HUDEP-2 (cell line): ENCODE results near the gene PSMB3.
A peak's percentile ranks its signal among the peaks of the same experiment; 100 is the strongest.

Experiments used
- DNase-seq, 76 experiments: peaks; one replicate each; lab custom pipeline; 2025; ENCODE audit not compliant: unreplicated experiment in 76 of 76; lab: John Stamatoyannopoulos, UW

PSMB3 gene

DNA sequence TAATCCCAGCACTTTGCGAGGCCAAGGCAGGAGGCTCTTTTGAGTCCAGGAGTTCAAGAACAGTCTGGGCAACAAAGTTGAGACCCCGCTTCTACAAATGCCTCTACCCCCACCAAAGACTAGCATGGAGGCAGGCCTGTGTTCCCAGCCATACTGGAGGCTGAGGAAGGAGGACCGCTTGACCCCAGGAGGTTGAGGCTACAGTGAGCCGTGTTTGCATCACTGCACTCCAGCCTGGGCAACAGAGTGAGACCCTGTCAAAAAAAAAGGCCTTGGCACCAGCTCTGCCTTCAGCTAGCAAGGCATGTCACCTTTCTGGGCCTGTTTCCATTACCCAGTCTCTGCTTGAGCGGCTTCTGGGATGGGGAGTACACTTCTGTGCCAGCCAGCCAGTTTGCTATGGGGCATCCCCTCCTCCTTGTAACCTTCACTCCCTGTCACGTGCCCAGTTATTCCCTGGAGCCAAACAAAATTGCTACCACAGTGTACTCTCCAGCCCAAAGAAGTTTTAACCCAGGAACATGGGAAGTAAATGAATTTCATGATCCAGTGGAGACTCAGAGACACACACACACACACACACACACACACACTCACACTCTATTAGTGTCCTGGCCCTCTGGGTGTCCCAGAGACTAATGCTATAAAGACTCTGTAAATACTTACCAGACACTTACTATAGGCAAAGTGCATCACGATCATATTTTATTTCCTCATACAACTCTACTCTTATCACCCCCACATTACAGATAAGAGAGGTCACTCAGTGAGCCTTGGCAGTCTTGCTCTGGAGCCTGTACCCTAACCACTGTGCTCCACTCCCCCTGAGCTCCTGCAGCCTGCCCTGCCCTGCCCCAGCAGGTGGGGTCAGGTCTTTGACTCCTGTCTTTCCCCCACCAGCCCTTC is 19.9 kb upstream of the PSMB3 start:
- peak in 15 of 76 experiments; percentile 9 to 45 (median 23) for DNase-seq

DNA sequence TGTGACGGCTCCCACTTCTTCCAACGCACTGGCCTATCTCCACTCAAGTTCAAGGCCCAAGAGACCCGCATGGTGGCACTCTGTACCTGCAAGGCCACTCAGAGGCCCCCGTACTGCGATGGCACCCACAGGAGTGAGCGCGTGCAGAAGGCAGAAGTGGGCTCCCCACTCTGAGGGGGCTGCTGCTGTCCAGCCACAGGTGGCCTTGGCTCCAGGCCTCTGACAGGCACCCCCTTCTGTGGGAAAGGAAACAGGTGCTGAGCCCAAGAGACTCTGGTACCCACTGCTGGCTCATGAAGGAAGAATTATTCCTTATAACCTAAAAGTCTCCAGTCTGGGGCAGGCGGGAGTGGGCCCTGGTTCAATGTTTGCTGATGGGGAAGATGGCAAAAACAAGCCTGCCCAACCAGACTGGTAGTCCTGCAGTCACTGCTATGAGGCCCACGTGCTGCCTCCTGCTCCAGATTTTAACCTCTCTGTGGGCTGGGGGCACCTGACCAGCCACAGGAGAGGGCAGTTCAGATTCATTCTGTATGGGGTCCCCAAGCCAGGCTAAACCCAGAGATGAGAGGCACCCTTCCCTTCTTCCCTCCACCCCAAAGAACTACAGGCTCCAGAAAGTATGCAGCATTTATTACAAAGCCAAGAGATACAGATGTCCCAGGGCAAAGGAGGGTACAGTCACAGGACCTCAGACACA is 19.1 kb upstream of the PSMB3 start:
- DNase-seq: no peak

DNA sequence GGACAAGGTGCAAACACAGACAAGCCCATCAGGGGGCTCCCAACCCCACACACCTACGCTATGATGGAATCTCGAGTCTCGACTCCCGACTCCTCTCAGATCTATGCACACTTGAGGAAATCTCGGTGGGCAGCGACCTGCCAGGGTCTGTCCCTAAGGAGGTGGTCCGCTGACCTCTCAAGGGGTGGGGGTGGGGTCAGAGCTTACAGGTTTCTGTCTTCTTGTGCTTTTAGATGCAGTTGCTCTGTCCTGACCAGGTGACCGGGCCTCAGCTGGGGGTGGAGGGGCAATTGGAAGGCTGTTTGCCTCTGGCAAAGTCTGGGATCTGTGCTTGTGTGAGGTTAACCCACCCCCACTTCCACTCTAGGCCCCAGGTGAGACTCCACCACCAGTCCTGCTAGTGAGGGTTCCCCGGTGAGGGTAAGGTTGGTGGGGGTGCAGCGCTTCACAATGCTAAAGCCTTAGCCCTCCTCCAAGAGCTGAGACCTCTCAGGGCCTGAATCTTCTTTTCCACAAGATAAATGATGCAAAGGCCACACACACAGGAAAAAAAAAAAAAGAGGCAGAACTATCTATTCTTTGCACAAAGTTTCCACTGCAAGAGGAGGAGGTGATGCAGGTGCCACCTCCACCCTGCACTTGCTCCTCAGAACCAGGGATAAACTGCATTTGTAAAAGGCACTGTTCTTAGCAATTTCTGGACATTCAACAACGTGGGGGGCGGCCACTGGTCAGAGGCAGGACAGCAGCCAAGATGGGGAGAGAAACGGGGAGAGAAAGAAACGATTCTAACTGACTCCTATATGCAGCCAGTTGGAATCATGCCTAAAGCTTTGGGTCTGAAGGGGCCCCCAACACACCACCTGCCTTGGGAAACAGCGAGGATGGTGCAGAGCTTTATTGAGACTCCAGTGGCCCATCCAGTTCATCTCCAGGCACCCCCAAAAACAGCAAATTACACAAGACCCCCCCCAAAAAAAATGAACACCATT is 18.3 kb upstream of the PSMB3 start:
- DNase-seq: no peak

DNA sequence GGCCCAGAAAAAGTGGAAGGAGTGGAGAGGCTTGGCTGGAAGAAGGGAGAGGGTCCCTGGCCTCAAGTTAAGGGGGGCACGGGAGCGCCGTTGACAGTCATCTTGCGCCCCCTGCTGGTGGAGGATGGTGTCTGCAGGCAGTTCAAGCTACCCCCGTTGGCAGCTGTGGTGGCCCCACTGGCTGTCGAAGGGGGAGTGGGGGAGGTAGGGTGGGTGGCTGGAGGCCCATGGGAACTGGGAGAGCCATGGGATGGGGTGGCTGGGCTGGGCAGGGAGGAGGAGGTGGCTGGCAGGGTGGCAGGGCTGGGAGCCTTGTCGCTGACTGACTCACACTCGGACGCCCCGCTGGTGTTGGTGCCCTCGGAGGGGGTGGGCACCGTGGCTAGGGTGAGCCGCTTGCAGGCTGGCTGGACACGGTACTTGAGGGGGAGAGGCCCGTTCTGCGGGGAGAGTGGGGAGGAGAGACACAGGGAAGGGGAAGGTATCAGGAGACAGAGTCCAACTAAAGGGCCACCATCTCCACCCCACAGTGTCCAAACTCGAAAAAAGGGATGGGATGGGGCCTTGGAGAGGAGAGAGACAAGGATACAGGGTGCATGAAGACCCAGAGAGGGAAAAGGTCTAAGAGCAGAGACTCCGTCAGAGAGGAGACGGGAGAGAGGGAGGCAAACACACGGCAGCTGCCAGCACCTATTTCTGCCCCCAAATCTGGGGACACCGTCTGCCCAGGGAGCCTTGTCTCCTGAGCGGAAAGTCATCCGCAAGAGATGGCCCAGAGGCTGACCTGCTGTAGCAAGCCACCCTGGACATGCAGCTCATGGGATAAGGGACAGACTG is 17.2 kb upstream of the PSMB3 start:
- peak in 35 of 76 experiments; percentile 7 to 64 (median 41) for DNase-seq

DNA sequence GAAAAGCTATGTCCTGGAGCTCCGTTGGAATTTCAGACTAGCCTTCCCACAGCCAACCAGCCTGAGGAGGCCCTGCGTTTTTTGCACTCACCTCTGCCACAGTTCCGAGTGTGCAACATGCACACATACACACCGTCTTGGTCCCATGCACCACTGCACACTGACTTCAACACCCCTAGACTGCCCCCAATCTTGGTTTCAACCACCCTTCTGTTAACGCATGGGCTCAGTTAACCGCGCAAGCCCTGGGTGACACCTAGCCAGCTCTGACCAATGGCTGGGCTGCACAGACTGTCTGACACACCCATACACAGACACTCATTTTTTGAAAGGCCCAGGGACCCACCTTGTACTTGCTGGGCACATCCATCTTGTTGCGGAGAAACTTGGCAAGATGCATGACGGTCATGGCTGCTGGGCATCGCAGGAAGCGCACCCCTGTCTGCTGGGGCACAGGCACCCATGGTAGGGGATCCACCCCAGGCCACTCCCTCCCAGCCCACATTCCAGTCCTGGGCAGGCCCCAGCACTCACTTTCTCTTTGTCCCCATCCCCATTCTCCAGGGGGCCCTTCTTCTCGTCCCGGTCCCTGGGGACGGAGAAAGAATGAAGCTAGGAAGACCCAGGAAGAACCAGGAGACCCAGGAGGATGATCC is 14.4 kb upstream of the PSMB3 start:
- DNase-seq: no peak

DNA sequence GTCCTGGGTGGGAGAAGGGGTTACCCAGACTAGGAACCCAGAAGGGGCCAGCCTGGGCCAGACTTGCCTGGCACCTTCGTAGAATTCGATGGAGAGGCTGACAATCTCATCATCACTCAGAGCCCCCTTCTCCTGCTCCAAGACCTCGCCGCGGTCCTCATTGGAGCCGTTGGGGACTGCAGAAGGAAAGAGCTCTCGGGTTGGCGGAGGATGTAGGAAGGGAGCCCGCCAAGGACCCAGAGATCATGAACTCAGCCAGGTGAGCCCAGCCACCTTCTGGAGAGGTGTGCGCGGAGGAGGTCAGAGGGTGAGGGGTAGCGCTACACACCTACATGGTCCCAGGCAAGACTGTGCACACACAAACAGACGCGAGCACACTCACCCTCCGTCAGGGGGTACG is 13.9 kb upstream of the PSMB3 start:
- no peak for DNase-seq

DNA sequence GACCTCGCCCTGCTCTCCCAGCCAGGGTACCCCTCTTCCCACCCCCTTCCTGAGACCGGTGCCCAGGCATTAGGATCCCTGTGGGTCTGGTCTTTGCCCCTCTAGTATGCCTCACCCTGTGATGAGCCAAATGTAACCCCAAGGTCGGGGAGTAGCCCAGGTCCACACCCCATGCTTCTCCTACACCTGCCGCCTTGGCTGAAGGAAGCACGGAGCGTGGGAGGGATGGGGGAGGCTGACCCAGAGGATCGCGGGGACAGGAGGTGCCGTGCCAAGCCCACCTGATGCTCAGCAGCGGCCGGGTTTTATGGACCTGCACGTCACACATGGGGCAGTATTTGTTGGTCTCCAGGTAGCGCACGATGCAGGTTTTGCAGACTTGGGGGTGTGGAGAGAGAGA is 13.2 kb upstream of the PSMB3 start:
- DNase-seq: no peak

DNA sequence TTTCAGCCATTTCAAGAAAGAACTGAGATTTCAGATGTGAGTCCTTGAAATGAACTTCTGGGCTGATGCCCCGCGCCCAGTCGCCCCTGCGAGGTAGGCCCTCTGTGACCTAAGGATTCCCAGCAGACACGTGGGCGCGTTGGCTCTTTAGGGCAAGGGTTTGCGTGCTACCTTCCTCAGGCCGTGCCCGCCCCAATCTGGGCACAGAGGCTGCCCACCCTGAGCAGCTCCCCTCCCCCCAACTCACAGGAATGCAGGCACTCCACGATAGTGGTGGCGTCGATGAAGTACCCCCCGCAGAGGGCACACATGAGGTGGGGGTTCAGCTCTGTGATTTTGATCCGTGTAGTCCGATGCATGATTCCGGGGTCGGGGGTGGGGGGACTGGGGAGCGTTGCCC is 12.5 kb upstream of the PSMB3 start:
- DNase-seq: no peak

DNA sequence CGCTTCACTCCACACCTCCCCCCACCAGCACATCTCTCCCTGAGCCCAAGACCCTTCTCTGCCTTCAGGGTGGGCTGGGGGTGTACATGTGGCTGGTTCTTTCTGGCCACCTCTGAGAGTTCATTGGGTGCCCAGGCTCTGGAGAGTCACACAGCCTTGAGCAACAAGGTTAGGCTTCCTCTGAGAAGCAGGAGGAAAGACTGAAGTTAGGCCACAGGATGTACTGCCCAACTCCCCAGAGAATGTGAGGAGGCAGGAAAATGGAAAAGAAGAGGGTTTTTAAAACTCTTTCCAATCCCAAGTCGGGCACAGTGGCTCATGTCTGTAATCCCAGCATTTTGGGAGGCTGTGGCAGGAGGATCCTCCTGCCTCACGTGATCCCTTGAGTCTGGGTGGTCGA is 11.7 kb upstream of the PSMB3 start:
- DNase-seq: no peak

DNA sequence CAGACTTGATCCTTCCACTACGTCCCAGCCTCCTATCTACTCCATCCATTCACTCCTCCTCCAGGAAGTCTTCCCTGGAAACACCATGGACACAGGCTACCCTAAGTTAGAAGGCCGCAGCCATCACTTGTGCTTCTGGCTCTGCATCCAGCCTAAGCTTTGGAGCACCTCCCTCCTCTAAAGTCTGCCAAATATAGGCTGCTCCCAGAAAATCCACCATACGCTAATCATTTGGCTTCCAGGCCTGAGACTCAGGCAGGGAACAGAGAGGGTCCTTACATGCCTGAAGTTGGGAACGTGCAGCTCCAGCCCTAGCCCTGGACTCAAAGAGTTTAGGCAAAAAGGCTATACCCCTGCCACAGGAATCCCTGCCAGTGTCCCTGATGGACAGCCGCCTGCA is 11.1 kb upstream of the PSMB3 start:
- no peak for DNase-seq

DNA sequence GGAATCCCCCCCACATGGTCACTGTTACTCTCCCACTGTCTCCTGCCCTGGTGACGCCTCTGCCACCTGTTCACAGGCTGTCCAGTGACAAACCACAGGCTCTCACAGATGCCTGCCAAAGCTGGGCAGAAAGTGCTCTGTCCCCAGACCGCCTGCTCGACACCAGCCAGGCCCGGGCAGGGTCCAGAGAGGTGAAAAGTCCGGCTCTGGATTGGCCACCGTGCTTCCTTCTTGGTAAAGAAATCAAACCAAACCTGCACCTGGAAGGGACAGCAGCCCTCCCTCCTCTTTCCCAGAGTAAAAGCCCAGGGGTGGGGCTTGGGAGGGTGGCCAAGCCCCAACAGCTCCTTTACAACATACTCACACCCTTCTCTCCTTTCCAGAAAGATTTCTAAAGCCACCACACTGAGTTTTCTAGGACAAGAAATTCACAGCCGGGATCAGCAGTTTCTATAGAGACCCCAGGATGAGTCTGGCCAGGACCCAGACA is 10.6 kb upstream of the PSMB3 start:
- peak in 1 of 76 experiments; percentile 13 for DNase-seq

DNA sequence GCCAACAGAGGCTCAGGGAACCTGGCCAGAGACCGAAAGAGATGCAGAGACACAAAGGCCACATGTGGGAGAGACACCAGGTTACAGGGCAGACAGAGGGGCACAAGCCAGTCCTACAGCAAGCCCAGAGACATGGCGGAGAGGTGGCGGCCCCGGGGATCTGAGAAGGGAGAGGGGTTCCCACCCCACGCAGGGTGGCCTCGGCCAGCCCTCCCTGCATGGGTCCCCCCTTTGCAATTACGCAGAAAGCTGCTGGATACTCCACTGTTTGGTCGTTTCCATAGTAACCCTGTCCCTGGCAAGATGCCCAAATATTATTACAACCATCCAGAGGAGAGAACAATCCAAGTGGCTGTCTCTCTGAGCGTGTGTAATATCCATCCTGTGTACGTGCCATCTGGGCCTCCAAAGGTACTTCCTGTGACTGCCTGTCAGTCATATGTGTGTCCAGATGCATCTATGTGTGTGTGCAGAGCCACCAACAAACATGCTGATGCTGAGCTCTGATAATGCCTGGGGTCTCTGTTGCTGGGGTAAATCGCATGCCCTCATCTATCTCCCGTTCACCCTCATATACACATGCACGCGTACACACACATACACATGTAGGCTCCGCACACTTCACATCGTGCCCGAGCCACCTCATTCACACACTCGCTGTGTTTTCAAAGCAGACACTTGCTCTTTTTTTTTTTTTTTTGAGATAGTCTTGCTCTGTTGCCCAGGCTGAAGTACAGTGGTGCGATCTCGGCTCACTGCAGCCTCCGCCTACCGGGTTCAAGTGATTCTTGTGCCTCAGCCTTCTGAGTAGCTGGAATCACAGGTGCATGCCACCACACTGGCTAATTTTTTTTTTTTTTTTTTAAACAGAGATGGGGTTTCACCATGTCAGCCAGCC is 9.9 kb upstream of the PSMB3 start:
- DNase-seq: no peak

DNA sequence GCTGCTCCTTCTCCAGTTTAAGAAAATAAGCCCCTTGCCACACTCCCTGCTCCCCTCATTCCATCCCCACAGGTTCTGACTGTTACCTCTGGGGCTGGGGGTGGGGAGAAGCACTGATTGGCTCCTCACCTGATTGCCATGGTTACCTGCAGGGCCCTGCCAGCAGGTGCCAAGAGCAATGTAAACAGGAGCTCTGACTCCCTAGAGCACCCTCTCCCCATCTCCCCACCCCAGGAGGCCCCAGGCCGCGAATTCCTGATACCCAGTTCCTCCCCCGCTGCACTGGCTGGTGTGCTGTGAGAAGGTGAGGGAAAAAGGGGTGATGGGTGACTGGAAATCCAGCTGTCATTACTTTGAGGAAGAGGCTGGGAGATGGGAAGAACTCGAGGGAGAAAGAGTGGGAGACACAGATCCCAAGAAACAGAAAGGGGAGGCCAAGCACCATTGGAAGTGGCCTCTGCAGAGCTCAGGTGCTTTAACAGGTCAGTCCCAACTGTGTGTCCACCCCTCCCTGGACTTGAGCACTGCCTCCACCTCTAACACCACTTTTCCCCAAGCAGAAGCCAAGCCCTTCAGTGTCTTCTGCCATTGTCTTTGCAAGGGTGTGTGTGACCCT is 8.9 kb upstream of the PSMB3 start:
- no peak for DNase-seq

DNA sequence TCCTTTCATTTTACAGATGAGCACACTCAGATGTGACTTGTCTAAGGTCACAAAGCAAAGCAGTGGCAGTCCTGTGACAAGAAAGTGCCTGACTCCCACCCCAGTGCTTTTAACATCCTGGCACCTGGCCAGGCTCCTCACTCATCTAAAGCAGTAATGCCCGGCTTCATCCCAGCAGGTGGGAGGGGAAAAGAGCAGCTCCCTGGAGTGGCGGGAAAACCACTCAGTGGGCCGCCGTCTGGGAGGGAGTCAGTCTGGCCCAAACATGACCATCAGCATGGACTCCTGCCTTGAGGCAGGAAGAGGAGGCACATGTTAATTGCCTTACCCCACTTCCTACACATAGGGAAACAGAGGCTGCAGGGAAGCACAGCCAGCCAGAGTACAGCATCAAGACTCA is 7.0 kb upstream of the PSMB3 start:
- DNase-seq: no peak

DNA sequence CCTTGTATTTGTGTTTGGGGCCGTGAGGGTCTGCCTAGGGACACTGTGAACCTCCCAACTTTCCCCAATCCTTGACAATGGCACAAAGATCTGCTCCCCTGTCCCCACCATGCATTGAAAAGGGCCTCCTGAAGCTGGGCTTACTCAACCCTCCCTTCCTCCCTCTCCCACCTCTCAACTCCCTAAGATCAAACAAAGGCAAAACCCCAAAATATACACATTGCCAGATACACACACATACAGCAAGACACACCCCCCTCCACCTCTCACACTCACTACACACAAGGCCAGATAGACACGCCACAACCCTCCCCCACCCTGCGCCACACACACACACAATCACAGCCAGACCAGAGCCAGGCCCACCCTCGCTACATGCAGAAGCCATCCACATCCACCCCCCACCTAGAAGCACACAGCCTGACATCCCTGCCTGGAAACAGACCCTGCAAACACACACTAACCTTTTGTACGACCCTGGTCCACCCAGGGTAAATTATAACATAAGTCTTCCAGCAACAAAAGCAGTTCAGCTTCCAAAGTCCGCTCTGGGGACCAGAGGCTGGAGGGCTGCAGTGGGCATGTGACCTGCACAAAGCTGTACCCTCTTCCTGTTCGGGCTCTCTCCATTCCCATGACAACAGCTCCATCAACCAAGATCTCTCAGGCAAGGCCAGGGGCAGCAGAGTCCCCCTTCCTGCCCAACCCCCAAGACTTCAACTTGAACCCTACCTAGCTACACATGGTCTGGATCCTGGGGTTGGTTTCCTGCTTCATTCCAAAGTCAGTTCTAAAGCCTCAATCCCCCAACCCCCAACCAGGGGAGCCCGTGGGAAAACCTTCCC is 6.3 kb upstream of the PSMB3 start:
- no peak for DNase-seq

DNA sequence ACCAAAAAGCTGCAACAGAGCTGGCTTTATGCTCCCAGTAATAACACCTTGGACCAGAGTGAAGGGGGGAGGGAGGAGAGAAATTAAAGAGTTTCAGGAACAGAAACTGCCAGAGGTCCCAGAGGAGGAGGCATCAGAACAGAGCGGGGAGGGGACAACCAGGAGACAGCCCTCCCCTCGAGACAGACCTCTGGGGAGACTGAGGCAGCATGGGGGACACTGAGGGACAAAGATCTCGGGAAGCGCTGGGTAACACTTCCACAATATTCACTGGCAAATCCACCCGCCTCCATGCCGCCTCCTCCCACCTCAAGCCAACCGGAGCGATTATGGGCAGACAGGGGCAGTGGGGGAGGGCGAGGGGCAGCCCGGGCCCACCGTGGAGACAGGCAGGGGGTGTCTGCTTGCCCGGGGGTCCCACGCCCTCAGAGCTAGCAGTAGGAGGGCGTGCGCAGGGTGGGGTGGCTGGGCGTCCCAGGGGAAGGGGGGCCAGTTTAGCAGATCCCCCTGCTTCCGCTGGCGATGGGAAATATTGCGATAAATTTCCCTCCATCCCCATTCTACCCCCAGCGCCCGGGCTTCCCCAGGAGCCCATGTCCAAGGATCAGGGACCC is 5.6 kb upstream of the PSMB3 start:
- no peak for DNase-seq
